ENCODE data around the gene ADGB. TPM values are rescaled to one million over a fixed set of nuclear protein-coding genes. Genes with fewer than 3 reads are reported as not detected.

The ADGB gene
- total and polyA plus RNA-seq, 2 of the 13 experiments (the other 11 are each of a cell fraction or from before 2014, with no cell fraction given): not detected

- Histone ChIP-seq H3K4me2 (ENCODE audit: low read depth, low read length) (no peak overlapping the region), H3K4me1 (ENCODE audit: insufficient read depth, low read length) (no peaks in the 10 kb centered on the region), H3K4me3 (replicated peaks in 1 of 3; ENCODE audit: insufficient read depth in 1 of 3, low read depth in 2 of 3, low read length in 3 of 3) (no peak overlapping the region), H2AFZ (ENCODE audit: low read length) (no peak overlapping the region), H3K27me3 (ENCODE audit: control insufficient read depth in 1 of 2, insufficient read depth in 2 of 2, low read length in 2 of 2) (no peaks in the 10 kb centered on the region), H3K9ac (ENCODE audit: insufficient read depth, low read depth, low read length) (no peak overlapping the region), H3K27ac (ENCODE audit: extremely low read length, insufficient read depth, low read length) (no peak overlapping the region), H3K9me3 (ENCODE audit: low read length) (no peaks in the 10 kb centered on the region), H3K36me3 (replicated peaks in 1 of 2; ENCODE audit: control insufficient read depth in 1 of 2, insufficient read depth in 2 of 2, low read length in 2 of 2) (no peaks in the 10 kb centered on the region), H4K20me1 (ENCODE audit: insufficient read depth, low read length) (no peaks in the 10 kb centered on the region), H3K79me2 (ENCODE audit: insufficient read depth, low read length) (no peaks in the 10 kb centered on the region)
- CTCF ChIA-PET (ENCODE audit: low intra/inter-chr PET ratio, low total read pairs): no interaction called here
- FAIRE-seq: no peak
- no peak for ATAC-seq
- TF ChIP-seq NFKBIZ (CRISPR knock-in tag; IDR thresholded peaks at IDR 0.05) (no peak), JUN (CRISPR knock-in tag; IDR thresholded peaks at IDR 0.05) (no peak), ARID4A (CRISPR knock-in tag; IDR thresholded peaks at IDR 0.05; ENCODE audit: borderline replicate concordance) (no peak), ZNF501 (CRISPR knock-in tag; IDR thresholded peaks at IDR 0.05) (no peak)
- no peak for DNase-seq (ENCODE audit: low spot score)
- POLR2A ChIA-PET: no interaction called here
- intact Hi-C loops (cut with micrococcal nuclease; ENCODE audit: unreplicated experiment): no loop called here
- WGBS (ENCODE audit: low lambda C conversion rate): 79% methylated on average over 22 of the region's 22 CpGs
- in situ Hi-C loops (cut with HindIII; ENCODE audit: extremely low pct_ligation_motif_present, low pct_unique_long_range_greater_than_20kb): no loop called here
- BruUV-seq (replicated peaks): no TSS peak
Measured at GRCh38 chr6:146803601-146804000, 204.8 kb downstream of the ADGB start.

All from HepG2 (cell line).